Psoas muscle (tissue), 8 donors: Measurements from ENCODE around the gene SDHAF2. TPM values are rescaled to one million over a fixed set of nuclear protein-coding genes. Genes with fewer than 3 reads are reported as not detected.

Experiments used
- ATAC-seq, 4 donors: fragments of 200-7000 bp; cut with Tn5 transposase; one replicate each; pipeline ENCODE4 v1.9.1; 2020; ENCODE audit warnings: moderate library complexity in 3 of 4, mild to moderate bottlenecking in 2 of 4
- DNase-seq, 2 donors: peaks; one replicate each; pipeline ENCODE4 v3.0.0-alpha.2; 2020
- H3K27ac ChIP-seq: fragments of 200-600 bp; one replicate; pipeline ENCODE4 v1.8.0; 2022
- H3K27me3 ChIP-seq, 3 donors: fragments of 200-600 bp in 1 of 3; one replicate each; pipeline versions ENCODE4 v1.6.1 to v1.8.0; 2013 to 2022; ENCODE audit warnings: low read length in 2 of 3, mild to moderate bottlenecking in 2 of 3, moderate library complexity in 1 of 3; ENCODE audit not compliant: insufficient read depth in 3 of 3
- H3K36me3 ChIP-seq, 2 donors: fragments of 200-600 bp in 1 of 2; one replicate each; pipeline versions ENCODE4 v1.6.1 to v1.8.0; 2013 to 2022; ENCODE audit warnings: low read depth in 1 of 2, mild to moderate bottlenecking in 1 of 2, moderate library complexity in 1 of 2; ENCODE audit not compliant: insufficient read depth in 1 of 2
- H3K4me1 ChIP-seq: fragments of 200-600 bp; one replicate; pipeline ENCODE4 v1.8.0; 2022
- H3K4me3 ChIP-seq: fragments of 200-600 bp; one replicate; pipeline ENCODE4 v1.8.0; 2022; ENCODE audit warnings: mild to moderate bottlenecking
- H3K9me3 ChIP-seq: fragments of 200-600 bp; one replicate; pipeline ENCODE4 v1.8.0; 2022
- CTCF ChIP-seq: fragments of 200-600 bp; IDR thresholded peaks from one replicate; pipeline ENCODE4 v1.8.0; 2022; ENCODE audit warnings: antibody characterized with exemption
- WGBS, 3 donors: extraction: QIAGEN DNeasy Blood & Tissue Kit; methylation state at CpG; one replicate each; pipeline versions ENCODE4 v1.1.6 to v1.1.7; 2013; 5-methylcytosine and 5-hydroxymethylcytosine counted together
- intact Hi-C, 2 donors: fragments of 100-400 bp; cut with DNase I; formaldehyde crosslinking; loops; one replicate each; pipeline versions ENCODE4 v1.11.0 to v1.14.2; 2022
- polyA plus RNA-seq, 3 donors: library from polyadenylated mRNA; stranded (reverse); fragments of 200-250 nt; gene quantifications; one replicate each; pipeline ENCODE4 v1.2.3, GENCODE V29; 2013
- total RNA-seq, 4 donors: library from RNA; stranded (reverse); fragmentation: NEBNext Ultra II Directional in 2 of 4; extraction: Animal tissue kit (Norgen Biotek cat#: 25700) in 2 of 4; gene quantifications; one replicate each; pipeline versions ENCODE4 v1.2.1 to v1.2.4, GENCODE V29; 2021 to 2023
- donor health status: healthy with polysubstance abuse.
- donor health status: DM: no; HTN: no; CAD: no; lungs with moderate emphysema.
- donor health status: Bipolar disorder and iron deficiency.
- donor health status: healthy.
- donor health status: DM: yes; HTN: yes; CAD: no.
- donor health status: DM: no; HTN: no; CAD: no.
- donor health status: DM: no; HTN: no; CAD: no.
- donor health status: DM: yes; HTN: yes; CAD: no.

Gene SDHAF2
- total and polyA plus RNA-seq, 7 donors: 29.4 to 103 (median 45.2) TPM

- intact Hi-C loops: no loop called here
- Histone ChIP-seq H3K4me3 (no peak overlapping the region), H3K9me3 (no peaks in the 10 kb centered on the region), H3K4me1 (no peaks in the 10 kb centered on the region), H3K36me3 (no peaks in the 10 kb centered on the region), H3K27me3 (peaks cover 0 to 12% (median 7%) of the 10 kb centered on the region in 3 donors), H3K27ac (no peak overlapping the region)
- DNase-seq (no peak), ATAC-seq (no peak)
- 82 to 88% (median 84%) methylated on average over 11 of the region's 11 CpGs for WGBS, 3 donors
- TF ChIP-seq CTCF: no peak
These were observed 54.6 kb downstream of the SDHAF2 start for GRCh38 chr11:61484541-61484940.

GRCh38 chr11:61485080-61485479 is 55.2 kb downstream of the SDHAF2 start:
- Histone ChIP-seq H3K27me3 (peaks cover 0 to 12% (median 7%) of the 10 kb centered on the region in 3 donors), H3K4me3 (no peak overlapping the region), H3K27ac (no peak overlapping the region), H3K4me1 (no peaks in the 10 kb centered on the region), H3K9me3 (no peaks in the 10 kb centered on the region), H3K36me3 (no peaks in the 10 kb centered on the region)
- ATAC-seq (no peak), DNase-seq (no peak)
- TF ChIP-seq CTCF: no peak
- WGBS, 3 donors: 93 to 95% (median 93%) methylated on average over 11 of the region's 11 CpGs
- intact Hi-C loops: no loop called here

GRCh38 chr11:61486011-61486620 is 56.2 kb downstream of the SDHAF2 start:
- no peaks in the 10 kb centered on the region for H3K36me3 ChIP-seq
- no peaks in the 10 kb centered on the region for H3K4me1 ChIP-seq
- DNase-seq (no peak), ATAC-seq (no peak)
- no peaks in the 10 kb centered on the region for H3K9me3 ChIP-seq
- H3K4me3 ChIP-seq: no peak overlapping the region
- TF ChIP-seq CTCF: no peak
- peaks cover 0 to 9% (median 7%) of the 10 kb centered on the region in 3 donors for H3K27me3 ChIP-seq
- intact Hi-C loops: no loop called here
- 90 to 93% (median 90%) methylated on average over 6 of the region's 6 CpGs for WGBS, 3 donors
- H3K27ac ChIP-seq: no peak overlapping the region

GRCh38 chr11:61486779-61487178 is 56.9 kb downstream of the SDHAF2 start:
- H3K4me3 ChIP-seq: no peak overlapping the region
- intact Hi-C loops: no loop called here
- no peaks in the 10 kb centered on the region for H3K4me1 ChIP-seq
- WGBS, 3 donors: 81 to 89% (median 84%) methylated on average over 5 of the region's 5 CpGs
- peaks cover 0 to 9% (median 7%) of the 10 kb centered on the region in 3 donors for H3K27me3 ChIP-seq
- no peak for TF ChIP-seq CTCF
- no peak overlapping the region for H3K27ac ChIP-seq
- ATAC-seq (no peak), DNase-seq (no peak)
- no peaks in the 10 kb centered on the region for H3K9me3 ChIP-seq
- no peaks in the 10 kb centered on the region for H3K36me3 ChIP-seq
